Measurements from ENCODE around the gene MID1.

DNA sequence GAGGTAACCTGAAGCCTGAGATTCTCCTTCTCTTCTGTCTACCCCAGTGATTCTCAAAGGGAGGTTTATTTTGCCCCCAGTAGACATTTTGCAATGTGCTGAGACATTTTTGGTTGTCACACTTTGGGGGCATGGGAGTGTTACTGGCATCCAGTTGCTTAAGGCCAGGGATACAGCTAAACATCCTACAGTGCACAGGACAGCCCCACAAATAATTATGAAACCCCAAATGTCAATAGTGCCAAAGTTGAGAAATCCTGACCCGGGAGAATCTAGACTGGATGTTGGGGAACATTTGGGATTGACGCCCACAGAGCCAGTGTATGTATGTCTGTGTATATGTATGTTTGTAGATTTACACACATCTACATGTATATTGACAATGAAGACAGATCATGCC lies 13.2 kb downstream of the MID1 start:
- TF ChIP-seq, protein P1, sequence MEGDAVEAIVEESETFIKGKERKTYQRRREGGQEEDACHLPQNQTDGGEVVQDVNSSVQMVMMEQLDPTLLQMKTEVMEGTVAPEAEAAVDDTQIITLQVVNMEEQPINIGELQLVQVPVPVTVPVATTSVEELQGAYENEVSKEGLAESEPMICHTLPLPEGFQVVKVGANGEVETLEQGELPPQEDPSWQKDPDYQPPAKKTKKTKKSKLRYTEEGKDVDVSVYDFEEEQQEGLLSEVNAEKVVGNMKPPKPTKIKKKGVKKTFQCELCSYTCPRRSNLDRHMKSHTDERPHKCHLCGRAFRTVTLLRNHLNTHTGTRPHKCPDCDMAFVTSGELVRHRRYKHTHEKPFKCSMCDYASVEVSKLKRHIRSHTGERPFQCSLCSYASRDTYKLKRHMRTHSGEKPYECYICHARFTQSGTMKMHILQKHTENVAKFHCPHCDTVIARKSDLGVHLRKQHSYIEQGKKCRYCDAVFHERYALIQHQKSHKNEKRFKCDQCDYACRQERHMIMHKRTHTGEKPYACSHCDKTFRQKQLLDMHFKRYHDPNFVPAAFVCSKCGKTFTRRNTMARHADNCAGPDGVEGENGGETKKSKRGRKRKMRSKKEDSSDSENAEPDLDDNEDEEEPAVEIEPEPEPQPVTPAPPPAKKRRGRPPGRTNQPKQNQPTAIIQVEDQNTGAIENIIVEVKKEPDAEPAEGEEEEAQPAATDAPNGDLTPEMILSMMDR (IDR thresholded peaks at IDR 0.05 in 4 of 5, conservative IDR thresholded peaks at IDR 0.05 in 1 of 5), result no peak
- TF ChIP-seq POLR2A (IDR thresholded peaks at IDR 0.05), result no peak

Data from gastrocnemius medialis (tissue), 4 donors.